ENCODE data around the gene TCEA2. TPM values are rescaled to one million over a fixed set of nuclear protein-coding genes. Genes with fewer than 3 reads are reported as not detected.
A peak's percentile ranks its signal among the peaks of the same experiment; 100 is the strongest.

The TCEA2 gene
- total and polyA plus RNA-seq, 2 of the 13 experiments (the other 11 are each of a cell fraction or from before 2014, with no cell fraction given): 28.1 to 33.7 TPM

DNA sequence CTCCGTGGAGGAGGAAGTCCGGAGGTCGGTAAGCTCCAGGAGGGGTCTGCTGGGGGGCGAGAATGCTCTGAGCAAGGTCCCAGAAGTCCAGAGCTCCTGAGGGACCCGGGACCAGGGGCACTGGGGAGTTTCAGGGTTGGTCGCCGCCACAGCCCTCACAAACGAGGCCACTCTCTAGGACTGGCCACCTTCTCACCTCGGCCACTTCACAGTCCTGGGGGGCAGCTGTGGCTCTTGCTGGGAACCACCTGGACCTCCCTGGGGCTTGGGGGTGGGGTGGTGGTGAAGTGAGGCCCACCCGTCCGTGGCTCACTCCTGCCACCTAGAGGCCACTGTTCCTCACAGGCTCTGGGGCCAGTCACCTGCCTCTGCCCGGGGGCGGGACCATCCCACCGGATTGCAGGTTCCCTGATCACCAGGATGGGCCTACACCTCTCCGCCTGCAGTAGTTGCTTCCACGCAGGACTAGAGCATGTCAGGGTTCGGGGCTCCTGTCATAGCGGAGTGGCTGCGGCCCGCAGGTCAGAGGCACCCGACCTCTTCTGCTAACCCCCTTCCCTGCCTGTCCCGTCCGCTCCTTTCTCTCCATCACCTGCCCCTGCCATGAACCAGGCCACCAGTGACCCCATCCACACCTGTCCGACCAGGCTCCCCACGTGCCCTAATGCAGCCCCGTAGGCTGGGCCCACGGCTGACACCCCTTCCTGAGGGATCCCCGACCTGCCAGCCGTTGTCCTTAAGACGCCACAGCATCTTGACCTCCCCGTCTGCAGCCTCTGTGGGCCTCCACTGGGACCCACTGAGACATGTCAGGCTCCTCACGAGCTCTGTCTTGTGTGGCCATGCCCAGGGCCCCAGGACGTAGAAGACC lies 5.1 kb upstream of the TCEA2 start (continued):
- TF ChIP-seq, protein P1, sequence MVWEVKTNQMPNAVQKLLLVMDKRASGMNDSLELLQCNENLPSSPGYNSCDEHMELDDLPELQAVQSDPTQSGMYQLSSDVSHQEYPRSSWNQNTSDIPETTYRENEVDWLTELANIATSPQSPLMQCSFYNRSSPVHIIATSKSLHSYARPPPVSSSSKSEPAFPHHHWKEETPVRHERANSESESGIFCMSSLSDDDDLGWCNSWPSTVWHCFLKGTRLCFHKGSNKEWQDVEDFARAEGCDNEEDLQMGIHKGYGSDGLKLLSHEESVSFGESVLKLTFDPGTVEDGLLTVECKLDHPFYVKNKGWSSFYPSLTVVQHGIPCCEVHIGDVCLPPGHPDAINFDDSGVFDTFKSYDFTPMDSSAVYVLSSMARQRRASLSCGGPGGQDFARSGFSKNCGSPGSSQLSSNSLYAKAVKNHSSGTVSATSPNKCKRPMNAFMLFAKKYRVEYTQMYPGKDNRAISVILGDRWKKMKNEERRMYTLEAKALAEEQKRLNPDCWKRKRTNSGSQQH (CRISPR knock-in tag; IDR thresholded peaks at IDR 0.05; ENCODE audit: low read depth): peak; percentile 30; the same call in 1 of the 2 replicates
- TF ChIP-seq NBN (conservative IDR thresholded peaks at IDR 0.05) (no peak), TBX3 (IDR thresholded peaks at IDR 0.05; ENCODE audit: borderline replicate concordance) (peak; percentile 38; the same call in 1 of the 2 replicates), HOXA7 (CRISPR knock-in tag; IDR thresholded peaks at IDR 0.05) (no peak), ZFY (CRISPR knock-in tag; IDR thresholded peaks at IDR 0.05) (no peak), ZBTB7A (CRISPR knock-in tag; IDR thresholded peaks at IDR 0.05) (peak; percentile 97), MTF1 (CRISPR knock-in tag; IDR thresholded peaks at IDR 0.05) (no peak), HMG20B (CRISPR knock-in tag; conservative IDR thresholded peaks at IDR 0.05) (no peak), ZNF891 (CRISPR knock-in tag; IDR thresholded peaks at IDR 0.05) (no peak; the same call in none of the 2 replicates)
- TF ChIP-seq, protein P2, sequence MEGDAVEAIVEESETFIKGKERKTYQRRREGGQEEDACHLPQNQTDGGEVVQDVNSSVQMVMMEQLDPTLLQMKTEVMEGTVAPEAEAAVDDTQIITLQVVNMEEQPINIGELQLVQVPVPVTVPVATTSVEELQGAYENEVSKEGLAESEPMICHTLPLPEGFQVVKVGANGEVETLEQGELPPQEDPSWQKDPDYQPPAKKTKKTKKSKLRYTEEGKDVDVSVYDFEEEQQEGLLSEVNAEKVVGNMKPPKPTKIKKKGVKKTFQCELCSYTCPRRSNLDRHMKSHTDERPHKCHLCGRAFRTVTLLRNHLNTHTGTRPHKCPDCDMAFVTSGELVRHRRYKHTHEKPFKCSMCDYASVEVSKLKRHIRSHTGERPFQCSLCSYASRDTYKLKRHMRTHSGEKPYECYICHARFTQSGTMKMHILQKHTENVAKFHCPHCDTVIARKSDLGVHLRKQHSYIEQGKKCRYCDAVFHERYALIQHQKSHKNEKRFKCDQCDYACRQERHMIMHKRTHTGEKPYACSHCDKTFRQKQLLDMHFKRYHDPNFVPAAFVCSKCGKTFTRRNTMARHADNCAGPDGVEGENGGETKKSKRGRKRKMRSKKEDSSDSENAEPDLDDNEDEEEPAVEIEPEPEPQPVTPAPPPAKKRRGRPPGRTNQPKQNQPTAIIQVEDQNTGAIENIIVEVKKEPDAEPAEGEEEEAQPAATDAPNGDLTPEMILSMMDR (CRISPR knock-in tag; IDR thresholded peaks at IDR 0.05): peak; percentile 100
- TF ChIP-seq, protein P3, sequence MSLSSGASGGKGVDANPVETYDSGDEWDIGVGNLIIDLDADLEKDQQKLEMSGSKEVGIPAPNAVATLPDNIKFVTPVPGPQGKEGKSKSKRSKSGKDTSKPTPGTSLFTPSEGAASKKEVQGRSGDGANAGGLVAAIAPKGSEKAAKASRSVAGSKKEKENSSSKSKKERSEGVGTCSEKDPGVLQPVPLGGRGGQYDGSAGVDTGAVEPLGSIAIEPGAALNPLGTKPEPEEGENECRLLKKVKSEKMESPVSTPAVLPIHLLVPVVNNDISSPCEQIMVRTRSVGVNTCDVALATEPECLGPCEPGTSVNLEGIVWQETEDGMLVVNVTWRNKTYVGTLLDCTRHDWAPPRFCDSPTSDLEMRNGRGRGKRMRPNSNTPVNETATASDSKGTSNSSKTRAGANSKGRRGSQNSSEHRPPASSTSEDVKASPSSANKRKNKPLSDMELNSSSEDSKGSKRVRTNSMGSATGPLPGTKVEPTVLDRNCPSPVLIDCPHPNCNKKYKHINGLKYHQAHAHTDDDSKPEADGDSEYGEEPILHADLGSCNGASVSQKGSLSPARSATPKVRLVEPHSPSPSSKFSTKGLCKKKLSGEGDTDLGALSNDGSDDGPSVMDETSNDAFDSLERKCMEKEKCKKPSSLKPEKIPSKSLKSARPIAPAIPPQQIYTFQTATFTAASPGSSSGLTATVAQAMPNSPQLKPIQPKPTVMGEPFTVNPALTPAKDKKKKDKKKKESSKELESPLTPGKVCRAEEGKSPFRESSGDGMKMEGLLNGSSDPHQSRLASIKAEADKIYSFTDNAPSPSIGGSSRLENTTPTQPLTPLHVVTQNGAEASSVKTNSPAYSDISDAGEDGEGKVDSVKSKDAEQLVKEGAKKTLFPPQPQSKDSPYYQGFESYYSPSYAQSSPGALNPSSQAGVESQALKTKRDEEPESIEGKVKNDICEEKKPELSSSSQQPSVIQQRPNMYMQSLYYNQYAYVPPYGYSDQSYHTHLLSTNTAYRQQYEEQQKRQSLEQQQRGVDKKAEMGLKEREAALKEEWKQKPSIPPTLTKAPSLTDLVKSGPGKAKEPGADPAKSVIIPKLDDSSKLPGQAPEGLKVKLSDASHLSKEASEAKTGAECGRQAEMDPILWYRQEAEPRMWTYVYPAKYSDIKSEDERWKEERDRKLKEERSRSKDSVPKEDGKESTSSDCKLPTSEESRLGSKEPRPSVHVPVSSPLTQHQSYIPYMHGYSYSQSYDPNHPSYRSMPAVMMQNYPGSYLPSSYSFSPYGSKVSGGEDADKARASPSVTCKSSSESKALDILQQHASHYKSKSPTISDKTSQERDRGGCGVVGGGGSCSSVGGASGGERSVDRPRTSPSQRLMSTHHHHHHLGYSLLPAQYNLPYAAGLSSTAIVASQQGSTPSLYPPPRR (CRISPR knock-in tag; IDR thresholded peaks at IDR 0.05; ENCODE audit: borderline replicate concordance): 0 out of 2 replicates have a peak, but pooled peaks have one; percentile 15
- TF ChIP-seq, protein P4, sequence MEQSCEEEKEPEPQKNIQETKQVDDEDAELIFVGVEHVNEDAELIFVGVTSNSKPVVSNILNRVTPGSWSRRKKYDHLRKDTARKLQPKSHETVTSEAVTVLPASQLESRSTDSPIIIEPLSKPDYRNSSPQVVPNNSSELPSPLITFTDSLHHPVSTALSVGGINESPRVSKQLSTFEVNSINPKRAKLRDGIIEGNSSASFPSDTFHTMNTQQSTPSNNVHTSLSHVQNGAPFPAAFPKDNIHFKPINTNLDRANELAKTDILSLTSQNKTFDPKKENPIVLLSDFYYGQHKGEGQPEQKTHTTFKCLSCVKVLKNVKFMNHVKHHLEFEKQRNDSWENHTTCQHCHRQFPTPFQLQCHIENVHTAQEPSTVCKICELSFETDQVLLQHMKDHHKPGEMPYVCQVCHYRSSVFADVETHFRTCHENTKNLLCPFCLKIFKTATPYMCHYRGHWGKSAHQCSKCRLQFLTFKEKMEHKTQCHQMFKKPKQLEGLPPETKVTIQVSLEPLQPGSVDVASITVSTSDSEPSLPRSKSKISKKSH (CRISPR knock-in tag; IDR thresholded peaks at IDR 0.05; ENCODE audit: borderline replicate concordance): no peak
- TF ChIP-seq, protein P5, sequence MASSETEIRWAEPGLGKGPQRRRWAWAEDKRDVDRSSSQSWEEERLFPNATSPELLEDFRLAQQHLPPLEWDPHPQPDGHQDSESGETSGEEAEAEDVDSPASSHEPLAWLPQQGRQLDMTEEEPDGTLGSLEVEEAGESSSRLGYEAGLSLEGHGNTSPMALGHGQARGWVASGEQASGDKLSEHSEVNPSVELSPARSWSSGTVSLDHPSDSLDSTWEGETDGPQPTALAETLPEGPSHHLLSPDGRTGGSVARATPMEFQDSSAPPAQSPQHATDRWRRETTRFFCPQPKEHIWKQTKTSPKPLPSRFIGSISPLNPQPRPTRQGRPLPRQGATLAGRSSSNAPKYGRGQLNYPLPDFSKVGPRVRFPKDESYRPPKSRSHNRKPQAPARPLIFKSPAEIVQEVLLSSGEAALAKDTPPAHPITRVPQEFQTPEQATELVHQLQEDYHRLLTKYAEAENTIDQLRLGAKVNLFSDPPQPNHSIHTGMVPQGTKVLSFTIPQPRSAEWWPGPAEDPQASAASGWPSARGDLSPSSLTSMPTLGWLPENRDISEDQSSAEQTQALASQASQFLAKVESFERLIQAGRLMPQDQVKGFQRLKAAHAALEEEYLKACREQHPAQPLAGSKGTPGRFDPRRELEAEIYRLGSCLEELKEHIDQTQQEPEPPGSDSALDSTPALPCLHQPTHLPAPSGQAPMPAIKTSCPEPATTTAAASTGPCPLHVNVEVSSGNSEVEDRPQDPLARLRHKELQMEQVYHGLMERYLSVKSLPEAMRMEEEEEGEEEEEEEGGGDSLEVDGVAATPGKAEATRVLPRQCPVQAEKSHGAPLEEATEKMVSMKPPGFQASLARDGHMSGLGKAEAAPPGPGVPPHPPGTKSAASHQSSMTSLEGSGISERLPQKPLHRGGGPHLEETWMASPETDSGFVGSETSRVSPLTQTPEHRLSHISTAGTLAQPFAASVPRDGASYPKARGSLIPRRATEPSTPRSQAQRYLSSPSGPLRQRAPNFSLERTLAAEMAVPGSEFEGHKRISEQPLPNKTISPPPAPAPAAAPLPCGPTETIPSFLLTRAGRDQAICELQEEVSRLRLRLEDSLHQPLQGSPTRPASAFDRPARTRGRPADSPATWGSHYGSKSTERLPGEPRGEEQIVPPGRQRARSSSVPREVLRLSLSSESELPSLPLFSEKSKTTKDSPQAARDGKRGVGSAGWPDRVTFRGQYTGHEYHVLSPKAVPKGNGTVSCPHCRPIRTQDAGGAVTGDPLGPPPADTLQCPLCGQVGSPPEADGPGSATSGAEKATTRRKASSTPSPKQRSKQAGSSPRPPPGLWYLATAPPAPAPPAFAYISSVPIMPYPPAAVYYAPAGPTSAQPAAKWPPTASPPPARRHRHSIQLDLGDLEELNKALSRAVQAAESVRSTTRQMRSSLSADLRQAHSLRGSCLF (CRISPR knock-in tag; IDR thresholded peaks at IDR 0.05; ENCODE audit: borderline replicate concordance): no peak
